ENCODE measurements around the gene FBXO38.

DNA sequence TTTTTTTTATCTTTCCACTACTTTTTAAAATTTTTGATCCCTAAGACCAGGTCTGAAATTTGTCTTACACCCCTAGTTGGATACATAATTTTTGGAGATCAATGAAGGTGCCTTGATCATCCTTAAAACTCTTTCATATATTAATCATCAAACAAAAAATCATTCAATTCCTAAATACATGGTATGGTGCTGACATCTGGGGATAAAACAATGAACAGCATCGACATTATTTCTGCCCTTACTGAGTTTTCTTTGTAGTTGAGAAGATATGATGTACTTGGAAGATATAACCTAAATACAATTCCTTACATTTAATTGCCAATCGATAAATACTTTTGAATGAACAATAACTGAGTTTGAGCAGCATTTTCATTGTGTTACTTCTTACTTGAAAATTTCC is 30.1 kb upstream of the FBXO38 start:
- TF ChIP-seq, protein P1, sequence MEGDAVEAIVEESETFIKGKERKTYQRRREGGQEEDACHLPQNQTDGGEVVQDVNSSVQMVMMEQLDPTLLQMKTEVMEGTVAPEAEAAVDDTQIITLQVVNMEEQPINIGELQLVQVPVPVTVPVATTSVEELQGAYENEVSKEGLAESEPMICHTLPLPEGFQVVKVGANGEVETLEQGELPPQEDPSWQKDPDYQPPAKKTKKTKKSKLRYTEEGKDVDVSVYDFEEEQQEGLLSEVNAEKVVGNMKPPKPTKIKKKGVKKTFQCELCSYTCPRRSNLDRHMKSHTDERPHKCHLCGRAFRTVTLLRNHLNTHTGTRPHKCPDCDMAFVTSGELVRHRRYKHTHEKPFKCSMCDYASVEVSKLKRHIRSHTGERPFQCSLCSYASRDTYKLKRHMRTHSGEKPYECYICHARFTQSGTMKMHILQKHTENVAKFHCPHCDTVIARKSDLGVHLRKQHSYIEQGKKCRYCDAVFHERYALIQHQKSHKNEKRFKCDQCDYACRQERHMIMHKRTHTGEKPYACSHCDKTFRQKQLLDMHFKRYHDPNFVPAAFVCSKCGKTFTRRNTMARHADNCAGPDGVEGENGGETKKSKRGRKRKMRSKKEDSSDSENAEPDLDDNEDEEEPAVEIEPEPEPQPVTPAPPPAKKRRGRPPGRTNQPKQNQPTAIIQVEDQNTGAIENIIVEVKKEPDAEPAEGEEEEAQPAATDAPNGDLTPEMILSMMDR (tag by site-specific recombination; IDR thresholded peaks at IDR 0.05), result no peak
- TF ChIP-seq MYNN (tag by site-specific recombination; IDR thresholded peaks at IDR 0.05; ENCODE audit: borderline replicate concordance) (no peak), ZBTB21 (tag by site-specific recombination; IDR thresholded peaks at IDR 0.05) (no peak), ZNF521 (tag by site-specific recombination; IDR thresholded peaks at IDR 0.05) (no peak), ZNF311 (tag by site-specific recombination; IDR thresholded peaks at IDR 0.05; ENCODE audit: borderline replicate concordance) (no peak)
- TF ChIP-seq, protein P2, sequence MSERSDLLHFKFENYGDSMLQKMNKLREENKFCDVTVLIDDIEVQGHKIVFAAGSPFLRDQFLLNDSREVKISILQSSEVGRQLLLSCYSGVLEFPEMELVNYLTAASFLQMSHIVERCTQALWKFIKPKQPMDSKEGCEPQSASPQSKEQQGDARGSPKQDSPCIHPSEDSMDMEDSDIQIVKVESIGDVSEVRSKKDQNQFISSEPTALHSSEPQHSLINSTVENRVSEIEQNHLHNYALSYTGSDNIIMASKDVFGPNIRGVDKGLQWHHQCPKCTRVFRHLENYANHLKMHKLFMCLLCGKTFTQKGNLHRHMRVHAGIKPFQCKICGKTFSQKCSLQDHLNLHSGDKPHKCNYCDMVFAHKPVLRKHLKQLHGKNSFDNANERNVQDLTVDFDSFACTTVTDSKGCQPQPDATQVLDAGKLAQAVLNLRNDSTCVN (tag by site-specific recombination; optimal IDR thresholded peaks at IDR 0.05), result no peak
- TF ChIP-seq, protein P3, sequence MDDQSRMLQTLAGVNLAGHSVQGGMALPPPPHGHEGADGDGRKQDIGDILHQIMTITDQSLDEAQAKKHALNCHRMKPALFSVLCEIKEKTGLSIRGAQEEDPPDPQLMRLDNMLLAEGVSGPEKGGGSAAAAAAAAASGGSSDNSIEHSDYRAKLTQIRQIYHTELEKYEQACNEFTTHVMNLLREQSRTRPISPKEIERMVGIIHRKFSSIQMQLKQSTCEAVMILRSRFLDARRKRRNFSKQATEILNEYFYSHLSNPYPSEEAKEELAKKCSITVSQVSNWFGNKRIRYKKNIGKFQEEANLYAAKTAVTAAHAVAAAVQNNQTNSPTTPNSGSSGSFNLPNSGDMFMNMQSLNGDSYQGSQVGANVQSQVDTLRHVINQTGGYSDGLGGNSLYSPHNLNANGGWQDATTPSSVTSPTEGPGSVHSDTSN (CRISPR knock-in tag; IDR thresholded peaks at IDR 0.05), result no peak
